Measurements from ENCODE around the gene GRIFIN.

The GRIFIN gene

GRCh38 chr7:2502647-2502966, 26.4 kb upstream of the GRIFIN start:
- no peak for TF ChIP-seq CTCF (IDR thresholded peaks at IDR 0.05; ENCODE audit: insufficient read depth, low read length, poor library complexity, severe bottlenecking)
- H3K27me3 ChIP-seq (replicated peaks; ENCODE audit: control insufficient read depth, insufficient read depth, low read length) = no peaks in the 10 kb centered on the region; the same call in 1 of the 2 replicates
- no peaks in the 10 kb centered on the region for H3K36me3 ChIP-seq (ENCODE audit: control insufficient read depth, insufficient read depth, low read length)
- no peak for DNase-seq (ENCODE audit: extremely low read depth, insufficient read length)
- H3K4me3 ChIP-seq (replicated peaks; ENCODE audit: low read depth, low read length) = no peak overlapping the region

GRCh38 chr7:2501947-2502646, 25.9 kb upstream of the GRIFIN start:
- no peak for TF ChIP-seq CTCF (IDR thresholded peaks at IDR 0.05; ENCODE audit: insufficient read depth, low read length, poor library complexity, severe bottlenecking)
- Histone ChIP-seq H3K27me3 (replicated peaks; ENCODE audit: control insufficient read depth, insufficient read depth, low read length) (no peaks in the 10 kb centered on the region; the same call in 1 of the 2 replicates), H3K36me3 (ENCODE audit: control insufficient read depth, insufficient read depth, low read length) (no peaks in the 10 kb centered on the region), H3K4me3 (replicated peaks; ENCODE audit: low read depth, low read length) (no peak overlapping the region)
- DNase-seq (ENCODE audit: extremely low read depth, insufficient read length) = no peak

- Histone ChIP-seq H3K4me3 (replicated peaks; ENCODE audit: low read depth, low read length) (no peak overlapping the region), H3K27me3 (replicated peaks; ENCODE audit: control insufficient read depth, insufficient read depth, low read length) (no peaks in the 10 kb centered on the region; the same call in 1 of the 2 replicates), H3K36me3 (ENCODE audit: control insufficient read depth, insufficient read depth, low read length) (no peaks in the 10 kb centered on the region)
- TF ChIP-seq CTCF (IDR thresholded peaks at IDR 0.05; ENCODE audit: insufficient read depth, low read length, poor library complexity, severe bottlenecking) = no peak
- no peak for DNase-seq (ENCODE audit: extremely low read depth, insufficient read length)
Observed at GRCh38 chr7:2500701-2501100, 24.5 kb upstream of the GRIFIN start.

- H3K4me3 ChIP-seq (replicated peaks; ENCODE audit: low read depth, low read length) = no peak overlapping the region
- no peak for TF ChIP-seq CTCF (IDR thresholded peaks at IDR 0.05; ENCODE audit: insufficient read depth, low read length, poor library complexity, severe bottlenecking)
- no peak for DNase-seq (ENCODE audit: extremely low read depth, insufficient read length)
Observed at GRCh38 chr7:2499719-2500430, 23.7 kb upstream of the GRIFIN start.

GRCh38 chr7:2499181-2499580, 23.0 kb upstream of the GRIFIN start:
- no peak overlapping the region for H3K4me3 ChIP-seq (replicated peaks; ENCODE audit: low read depth, low read length)
- no peak for TF ChIP-seq CTCF (IDR thresholded peaks at IDR 0.05; ENCODE audit: insufficient read depth, low read length, poor library complexity, severe bottlenecking)
- no peaks in the 10 kb centered on the region for H3K36me3 ChIP-seq (ENCODE audit: control insufficient read depth, insufficient read depth, low read length)
- no peaks in the 10 kb centered on the region; the same call in 1 of the 2 replicates for H3K27me3 ChIP-seq (replicated peaks; ENCODE audit: control insufficient read depth, insufficient read depth, low read length)
- DNase-seq (ENCODE audit: extremely low read depth, insufficient read length) = no peak

More at GRCh38 chr7:2499719-2500430, 23.7 kb upstream of the GRIFIN start:
- Histone ChIP-seq H3K27me3 (replicated peaks; ENCODE audit: control insufficient read depth, insufficient read depth, low read length) (no peaks in the 10 kb centered on the region; the same call in 1 of the 2 replicates), H3K36me3 (ENCODE audit: control insufficient read depth, insufficient read depth, low read length) (no peaks in the 10 kb centered on the region)

Data from GM06990 (cell line).